Esophagus muscularis mucosa (tissue), 4 donors: ENCODE results near the gene KHK. TPM values are rescaled to one million over a fixed set of nuclear protein-coding genes. Genes with fewer than 3 reads are reported as not detected.
A peak's percentile ranks its signal among the peaks of the same experiment; 100 is the strongest.

ENCODE experiments used
- DNase-seq: peaks from one replicate; pipeline ENCODE4 v3.0.0-alpha.2; 2017; ENCODE audit errors: extremely low spot score
- H3K27ac ChIP-seq, 4 donors: fragments of 200-600 bp; sonication (generic); replicated peaks in 1 of 4; 1 replicate in 3 of 4; 2 replicates in 1 of 4; pipeline ENCODE4 v1.5.1; 2016 to 2019; ENCODE audit warnings: mild to moderate bottlenecking in 1 of 4
- H3K27me3 ChIP-seq, 4 donors: fragments of 200-600 bp; sonication (generic); one replicate each; pipeline versions ENCODE4 v1.5.1 to v1.6.0; 2016 to 2019
- H3K36me3 ChIP-seq, 4 donors: fragments of 200-600 bp; sonication (generic); one replicate each; pipeline ENCODE4 v1.5.1; 2016 to 2019
- H3K4me1 ChIP-seq, 4 donors: fragments of 200-600 bp; sonication (generic); one replicate each; pipeline ENCODE4 v1.5.1; 2016 to 2019
- H3K4me3 ChIP-seq, 4 donors: fragments of 200-600 bp; sonication (generic); 1 replicate in 2 of 4; 2 replicates in 2 of 4; pipeline ENCODE4 v1.5.1; 2016 to 2019; ENCODE audit warnings: mild to moderate bottlenecking in 4 of 4, moderate library complexity in 1 of 4
- H3K9me3 ChIP-seq, 4 donors: fragments of 200-600 bp; sonication (generic); 1 replicate in 3 of 4; 2 replicates in 1 of 4; pipeline ENCODE4 v1.5.1; 2016 to 2019
- EP300 ChIP-seq: sonication (generic); formaldehyde crosslinking; IDR thresholded peaks from one replicate; pipeline ENCODE4 v1.6.1; 2017; ENCODE audit warnings: antibody characterized with exemption
- POLR2A ChIP-seq: fragments of 450-650 bp; IDR thresholded peaks from one replicate; pipeline ENCODE4 v1.6.1; 2017; ENCODE audit warnings: antibody characterized with exemption, moderate library complexity, mild to moderate bottlenecking, low read depth
- POLR2AphosphoS5 ChIP-seq, 2 donors: sonication (generic); formaldehyde crosslinking; IDR thresholded peaks; one replicate each; pipeline ENCODE4 v1.6.1; 2017; ENCODE audit warnings: antibody characterized with exemption in 2 of 2
- WGBS: methylation state at CpG from one replicate; pipeline ENCODE4 v1.1.5; 2018; 5-methylcytosine and 5-hydroxymethylcytosine counted together
- intact Hi-C: fragments of 100-400 bp; cut with DNase I; formaldehyde crosslinking; loops from one replicate; pipeline ENCODE4 v1.15.1; 2023
- total RNA-seq, 4 donors: library from RNA; depleted of rRNA; stranded (reverse); fragments of >200 nt; gene quantifications; one replicate each; pipeline versions ENCODE4 v1.1.0 to v1.2.1, GENCODE V29; 2016
- TF ChIP-seq, protein P1 (sequence below), 3 experiments: fragments of 200-600 bp in 2 of 3; fragments of 450-650 bp in 1 of 3; sonication (generic) in 2 of 3; IDR thresholded peaks; one replicate each; pipeline ENCODE4 v1.5.1; 2017 to 2019; ENCODE audit warnings: antibody characterized with exemption in 3 of 3, mild to moderate bottlenecking in 2 of 3, moderate library complexity in 1 of 3

Gene KHK
- total RNA-seq, 4 donors from 2014 or later = 1.2 to 6.3 (median 1.7) TPM

DNA sequence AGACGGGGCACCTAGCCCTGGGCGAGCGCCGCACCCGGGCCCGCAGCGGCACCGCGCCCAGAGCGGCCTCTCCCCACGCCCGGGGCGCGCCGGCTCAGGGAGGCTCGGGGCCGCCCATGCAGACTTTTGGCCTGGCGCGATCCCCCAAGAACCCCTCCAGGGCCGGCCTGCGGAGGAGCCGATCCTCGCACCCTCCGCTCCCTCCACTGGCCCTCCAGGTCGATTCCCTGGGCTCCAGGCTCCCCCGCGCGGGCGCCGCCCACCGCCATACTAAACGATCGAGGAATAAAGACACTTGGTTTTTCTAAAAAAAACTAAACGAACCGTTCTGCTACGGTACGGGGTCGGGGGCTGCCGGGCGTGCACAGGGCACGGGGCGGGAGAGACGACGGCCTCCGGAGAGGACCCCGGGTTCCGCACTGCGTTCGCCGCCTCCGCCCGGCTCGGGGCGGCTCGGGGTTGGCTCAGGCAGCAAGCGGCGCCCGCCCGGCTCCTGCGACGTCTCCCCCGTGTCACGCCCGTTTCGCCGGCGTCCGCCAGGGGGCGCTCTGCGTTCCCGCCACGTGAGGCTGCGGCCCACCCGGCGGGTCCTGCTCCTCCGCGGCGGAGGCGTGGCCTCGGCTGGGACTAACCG is 365 bp upstream of the KHK start:
- WGBS = 0% methylated on average over 3 of the region's 81 CpGs
- H3K4me1 ChIP-seq = peaks cover 28 to 70% (median 62%) of the 10 kb centered on the region in 4 donors

DNA sequence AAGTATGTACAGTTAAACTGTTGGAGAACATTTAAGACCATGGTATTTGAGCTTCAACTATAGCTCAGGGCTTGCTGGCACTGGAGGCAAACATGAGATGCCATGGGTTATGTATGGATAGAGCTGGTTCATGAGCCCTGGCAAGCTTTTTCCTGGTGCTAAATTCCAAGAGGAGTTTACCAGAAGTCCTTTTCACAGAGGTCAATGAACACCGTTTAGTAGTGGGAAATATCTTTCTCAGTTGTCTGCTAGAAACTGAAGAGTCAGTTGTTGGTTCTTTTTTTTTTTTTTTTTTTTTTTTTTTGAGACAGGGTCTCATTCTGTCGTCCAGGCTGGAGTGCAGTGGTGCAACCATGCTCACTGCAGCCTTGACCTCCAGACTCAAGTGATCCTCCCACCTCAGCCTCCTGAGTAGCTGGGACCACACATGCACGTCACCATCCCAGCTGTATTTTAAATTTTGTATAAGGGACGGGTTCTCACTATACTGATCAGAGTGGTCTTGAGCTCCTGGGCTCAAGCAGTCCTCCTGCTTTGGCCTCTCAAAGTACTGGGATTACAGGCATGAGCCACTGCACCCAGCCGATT is 1.3 kb downstream of the KHK start:
- H3K4me1 ChIP-seq = peaks cover 16 to 53% (median 44%) of the 10 kb centered on the region in 4 donors
- H3K27ac ChIP-seq = no peak overlapping the region
- intact Hi-C loops = loop anchor here (5.0 kb wide), 2 partner anchors 56 to 126 kb away; partner anchors contain the start of gene TMEM214
- H3K36me3 ChIP-seq = peaks cover 0 to 20% (median 6%) of the 10 kb centered on the region in 4 donors
- no peaks in the 10 kb centered on the region for H3K9me3 ChIP-seq
- H3K27me3 ChIP-seq = no peaks in the 10 kb centered on the region
- H3K4me3 ChIP-seq = no peak overlapping the region
- 85% methylated on average over 5 of the region's 5 CpGs for whole genome bisulfite sequencing
- TF ChIP-seq POLR2AphosphoS5 (IDR thresholded peaks at IDR 0.05) (no peak), POLR2A (no peak), EP300 (no peak)
- TF ChIP-seq, protein P1, sequence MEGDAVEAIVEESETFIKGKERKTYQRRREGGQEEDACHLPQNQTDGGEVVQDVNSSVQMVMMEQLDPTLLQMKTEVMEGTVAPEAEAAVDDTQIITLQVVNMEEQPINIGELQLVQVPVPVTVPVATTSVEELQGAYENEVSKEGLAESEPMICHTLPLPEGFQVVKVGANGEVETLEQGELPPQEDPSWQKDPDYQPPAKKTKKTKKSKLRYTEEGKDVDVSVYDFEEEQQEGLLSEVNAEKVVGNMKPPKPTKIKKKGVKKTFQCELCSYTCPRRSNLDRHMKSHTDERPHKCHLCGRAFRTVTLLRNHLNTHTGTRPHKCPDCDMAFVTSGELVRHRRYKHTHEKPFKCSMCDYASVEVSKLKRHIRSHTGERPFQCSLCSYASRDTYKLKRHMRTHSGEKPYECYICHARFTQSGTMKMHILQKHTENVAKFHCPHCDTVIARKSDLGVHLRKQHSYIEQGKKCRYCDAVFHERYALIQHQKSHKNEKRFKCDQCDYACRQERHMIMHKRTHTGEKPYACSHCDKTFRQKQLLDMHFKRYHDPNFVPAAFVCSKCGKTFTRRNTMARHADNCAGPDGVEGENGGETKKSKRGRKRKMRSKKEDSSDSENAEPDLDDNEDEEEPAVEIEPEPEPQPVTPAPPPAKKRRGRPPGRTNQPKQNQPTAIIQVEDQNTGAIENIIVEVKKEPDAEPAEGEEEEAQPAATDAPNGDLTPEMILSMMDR (IDR thresholded peaks at IDR 0.05) = no peak
- DNase-seq = no peak

More for the DNA sequence above, 365 bp upstream of the KHK start:
- Histone ChIP-seq H3K27me3 (no peaks in the 10 kb centered on the region), H3K4me3 (peak overlapping the region; percentile 68 to 81 (median 72)), H3K27ac (peak overlapping the region; percentile 92 to 95 (median 93)), H3K9me3 (no peaks in the 10 kb centered on the region), H3K36me3 (peaks cover 4 to 27% (median 14%) of the 10 kb centered on the region in 4 donors)
- peak; percentile 98 for DNase-seq
- TF ChIP-seq EP300 (no peak), POLR2A (peak; percentile 73), POLR2AphosphoS5 (IDR thresholded peaks at IDR 0.05) (peak; percentile 90)
- TF ChIP-seq, protein P1 (IDR thresholded peaks at IDR 0.05) = peak; percentile 91 to 96 (median 96)
- intact Hi-C loops = loop anchor here (1.0 to 5.0 kb wide), 3 partner anchors 36 to 124 kb away; partner anchors contain the start of gene TMEM214

DNA sequence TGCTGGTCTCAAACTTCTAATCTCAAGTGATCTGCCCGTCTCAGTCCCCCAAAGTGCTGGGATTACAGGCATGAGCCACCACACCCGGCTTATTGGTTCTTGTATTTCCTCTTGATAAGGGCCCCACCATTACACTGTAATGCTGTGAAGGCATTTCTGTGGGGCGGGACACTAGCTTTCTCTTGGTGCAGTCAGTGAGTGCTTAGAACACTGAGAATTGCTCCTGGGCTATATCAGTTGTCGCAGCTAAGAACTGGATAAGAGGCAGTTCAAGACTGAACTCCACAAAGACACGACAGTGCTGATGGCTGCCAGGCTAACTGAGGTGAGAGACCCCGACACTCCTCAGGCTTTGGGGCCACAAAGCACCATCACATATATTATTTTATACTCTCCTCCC is 2.1 kb downstream of the KHK start:
- WGBS = 90% methylated on average over 6 of the region's 6 CpGs
- DNase-seq = no peak
- Histone ChIP-seq H3K4me1 (peaks cover 16 to 46% (median 37%) of the 10 kb centered on the region in 4 donors), H3K27ac (no peak overlapping the region), H3K9me3 (no peaks in the 10 kb centered on the region), H3K27me3 (no peaks in the 10 kb centered on the region), H3K4me3 (no peak overlapping the region), H3K36me3 (peaks cover 0 to 13% (median 2%) of the 10 kb centered on the region in 4 donors)
- intact Hi-C loops = loop anchor here (5.0 kb wide), 2 partner anchors 56 to 126 kb away; partner anchors contain the start of gene TMEM214
- TF ChIP-seq POLR2A (no peak), POLR2AphosphoS5 (IDR thresholded peaks at IDR 0.05) (no peak), EP300 (no peak)
- TF ChIP-seq, protein P1 (IDR thresholded peaks at IDR 0.05) = no peak

DNA sequence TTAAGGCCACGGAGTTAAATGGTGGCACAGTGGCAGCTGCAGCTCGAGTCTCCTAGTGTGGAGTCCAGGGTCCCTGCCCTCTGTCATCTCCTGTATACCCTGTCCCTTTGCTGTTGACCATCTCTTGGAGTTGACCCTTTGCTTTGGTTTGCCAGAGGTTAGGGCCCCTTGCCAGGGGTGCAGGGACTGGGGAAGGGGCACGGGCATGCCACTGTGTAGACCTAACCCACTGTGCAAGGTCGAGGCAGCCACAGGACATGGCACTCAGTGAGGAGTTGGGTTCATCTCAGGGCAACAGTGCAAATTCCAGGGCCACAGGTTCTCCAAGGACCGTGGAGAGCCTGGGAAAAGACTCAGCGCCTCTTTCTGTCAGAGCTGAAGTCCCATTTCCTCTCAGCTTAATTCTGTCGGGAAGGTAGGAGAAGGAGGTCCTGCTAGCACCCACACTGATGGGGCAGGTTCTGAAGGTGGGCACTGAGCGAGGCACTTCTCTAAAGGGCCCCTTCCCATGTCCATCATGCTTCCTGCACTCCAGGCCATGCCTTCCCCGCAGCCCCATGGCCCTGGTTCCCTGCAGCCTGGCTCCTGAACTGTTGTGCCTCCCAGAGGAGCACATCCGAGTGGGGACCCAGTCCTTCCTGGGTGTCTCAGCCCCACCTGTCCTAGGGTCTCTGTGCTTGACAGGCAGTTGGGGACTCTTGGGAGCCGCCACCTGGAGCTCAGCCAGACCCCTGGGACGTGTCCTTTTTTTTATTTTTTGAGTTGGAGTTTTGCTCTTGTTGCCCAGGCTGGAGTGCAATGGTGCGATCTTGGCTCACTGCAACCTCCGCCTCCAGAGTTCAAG is 2.8 kb downstream of the KHK start:
- TF ChIP-seq POLR2AphosphoS5 (IDR thresholded peaks at IDR 0.05) = no peak
- TF ChIP-seq EP300 = no peak
- no peak for TF ChIP-seq POLR2A
- TF ChIP-seq, protein P1 (IDR thresholded peaks at IDR 0.05) = no peak
- no peak for DNase-seq
- H3K4me1 ChIP-seq = peaks cover 16 to 39% (median 30%) of the 10 kb centered on the region in 4 donors
- no peak overlapping the region for H3K4me3 ChIP-seq
- peaks cover 0 to 9% (median 0%) of the 10 kb centered on the region in 4 donors for H3K36me3 ChIP-seq
- intact Hi-C loops = loop anchor here (5.0 kb wide), 2 partner anchors 57 to 127 kb away; partner anchors contain the start of gene TMEM214
- H3K27me3 ChIP-seq = no peaks in the 10 kb centered on the region
- no peaks in the 10 kb centered on the region for H3K9me3 ChIP-seq
- WGBS = 91% methylated on average over 12 of the region's 14 CpGs
- H3K27ac ChIP-seq = no peak overlapping the region
